ENCODE measurements around the gene SSBP3. TPM values are rescaled to one million over a fixed set of nuclear protein-coding genes. Genes with fewer than 3 reads are reported as not detected.

Gene SSBP3
- total and polyA plus RNA-seq, 2 of the 13 experiments (the other 11 are each of a cell fraction or from before 2014, with no cell fraction given) = 8.5 to 17.6 TPM

GRCh38 chr1:54317084-54317483, 89.1 kb downstream of the SSBP3 start:
- no peak for FAIRE-seq
- intact Hi-C loops (cut with micrococcal nuclease; ENCODE audit: unreplicated experiment) = no loop called here
- Histone ChIP-seq H3K27me3 (ENCODE audit: control insufficient read depth in 1 of 2, insufficient read depth in 2 of 2, low read length in 2 of 2) (no peaks in the 10 kb centered on the region), H2AFZ (ENCODE audit: low read length) (no peak overlapping the region), H3K36me3 (replicated peaks in 1 of 2; ENCODE audit: control insufficient read depth in 1 of 2, insufficient read depth in 2 of 2, low read length in 2 of 2) (0 out of 5 replicates have a peak, but pooled peaks cover 0 to 2% of the 10 kb centered on the region in 2 experiments), H4K20me1 (ENCODE audit: insufficient read depth, low read length) (no peaks in the 10 kb centered on the region), H3K4me3 (replicated peaks in 1 of 3; ENCODE audit: insufficient read depth in 1 of 3, low read depth in 2 of 3, low read length in 3 of 3) (no peak overlapping the region), H3K4me2 (ENCODE audit: low read depth, low read length) (no peak overlapping the region), H3K27ac (ENCODE audit: extremely low read length, insufficient read depth, low read length) (no peak overlapping the region), H3K79me2 (ENCODE audit: insufficient read depth, low read length) (peaks cover 5% of the 10 kb centered on the region), H3K9ac (ENCODE audit: insufficient read depth, low read depth, low read length) (no peak overlapping the region), H3K9me3 (ENCODE audit: low read length) (no peaks in the 10 kb centered on the region), H3K4me1 (ENCODE audit: insufficient read depth, low read length) (peaks cover 21% of the 10 kb centered on the region)
- ATAC-seq = no peak
- ChIA-PET CTCF (ENCODE audit: low intra/inter-chr PET ratio, low total read pairs) (no interaction called here), POLR2A (no interaction called here)
- BruUV-seq (replicated peaks) = no TSS peak
- DNase-seq (ENCODE audit: low spot score) = no peak
- WGBS (ENCODE audit: low lambda C conversion rate) = 98% methylated on average over 7 of the region's 7 CpGs
- in situ Hi-C loops (cut with HindIII; ENCODE audit: extremely low pct_ligation_motif_present, low pct_unique_long_range_greater_than_20kb) = loop anchor here (10.0 kb wide), 1 partner anchor 168 kb away; no protein-coding TSS in a partner anchor
- no peak for TF ChIP-seq ZNF124 (CRISPR knock-in tag; IDR thresholded peaks at IDR 0.05)
- TF ChIP-seq POLR2AphosphoS2 (IDR thresholded peaks at IDR 0.05; ENCODE audit: low read depth, low read length) = no peak
- no peak for TF ChIP-seq TEAD3 (CRISPR knock-in tag; optimal IDR thresholded peaks at IDR 0.05; ENCODE audit: borderline replicate concordance)

GRCh38 chr1:54315099-54315498, 91.1 kb downstream of the SSBP3 start:
- POLR2A ChIA-PET = no interaction called here
- no peak overlapping the region for H3K9ac ChIP-seq (ENCODE audit: insufficient read depth, low read depth, low read length)
- no peak overlapping the region for H2AFZ ChIP-seq (ENCODE audit: low read length)
- H3K27me3 ChIP-seq (ENCODE audit: control insufficient read depth in 1 of 2, insufficient read depth in 2 of 2, low read length in 2 of 2) = no peaks in the 10 kb centered on the region
- H4K20me1 ChIP-seq (ENCODE audit: insufficient read depth, low read length) = no peaks in the 10 kb centered on the region
- 0 out of 5 replicates have a peak, but pooled peaks cover 0 to 2% of the 10 kb centered on the region in 2 experiments for H3K36me3 ChIP-seq (replicated peaks in 1 of 2; ENCODE audit: control insufficient read depth in 1 of 2, insufficient read depth in 2 of 2, low read length in 2 of 2)
- 95% methylated on average over 4 of the region's 4 CpGs for WGBS (ENCODE audit: low lambda C conversion rate)
- H3K4me3 ChIP-seq (replicated peaks in 1 of 3; ENCODE audit: insufficient read depth in 1 of 3, low read depth in 2 of 3, low read length in 3 of 3) = no peak overlapping the region
- H3K9me3 ChIP-seq (ENCODE audit: low read length) = no peaks in the 10 kb centered on the region
- in situ Hi-C loops (cut with HindIII; ENCODE audit: extremely low pct_ligation_motif_present, low pct_unique_long_range_greater_than_20kb) = loop anchor here (10.0 kb wide), 1 partner anchor 170 kb away; no protein-coding TSS in a partner anchor
- H3K27ac ChIP-seq (ENCODE audit: extremely low read length, insufficient read depth, low read length) = no peak overlapping the region
- no TSS peak for BruUV-seq (replicated peaks)
- FAIRE-seq = no peak
- CTCF ChIA-PET (ENCODE audit: low intra/inter-chr PET ratio, low total read pairs) = no interaction called here
- ATAC-seq = no peak
- peaks cover 18% of the 10 kb centered on the region for H3K4me1 ChIP-seq (ENCODE audit: insufficient read depth, low read length)
- H3K79me2 ChIP-seq (ENCODE audit: insufficient read depth, low read length) = peaks cover 3% of the 10 kb centered on the region
- DNase-seq (ENCODE audit: low spot score) = no peak
- H3K4me2 ChIP-seq (ENCODE audit: low read depth, low read length) = no peak overlapping the region
- intact Hi-C loops (cut with micrococcal nuclease; ENCODE audit: unreplicated experiment) = no loop called here
- TF ChIP-seq ZNF788 (CRISPR knock-in tag; IDR thresholded peaks at IDR 0.05; ENCODE audit: borderline replicate concordance) (no peak), FOXJ3 (CRISPR knock-in tag; IDR thresholded peaks at IDR 0.05; ENCODE audit: borderline replicate concordance) (no peak), POLR2AphosphoS2 (IDR thresholded peaks at IDR 0.05; ENCODE audit: low read depth, low read length) (no peak), BCLAF1 (IDR thresholded peaks at IDR 0.05) (no peak), ZNF556 (CRISPR knock-in tag; IDR thresholded peaks at IDR 0.05; ENCODE audit: borderline replicate concordance) (no peak), SP140L (CRISPR knock-in tag; IDR thresholded peaks at IDR 0.05; ENCODE audit: borderline replicate concordance) (no peak), ZNF782 (CRISPR knock-in tag; IDR thresholded peaks at IDR 0.05; ENCODE audit: borderline replicate concordance) (no peak), ZNF569 (CRISPR knock-in tag; IDR thresholded peaks at IDR 0.05; ENCODE audit: borderline replicate concordance) (no peak), SNAPC4 (CRISPR knock-in tag; IDR thresholded peaks at IDR 0.05) (no peak)
